RWPE1 (cell line): ENCODE data around the gene OPALIN.

ENCODE experiments used
- CTCF ChIA-PET: fragments of 350-600 bp; sonication (Branson Sonifier 250); formaldehyde crosslinking; extraction: SDS; loops from one replicate; lab custom pipeline; 2021; lab: Yijun Ruan, JAX
- POLR2A ChIA-PET: fragments of 400-600 bp; formaldehyde crosslinking; extraction: SDS; loops from one replicate; lab custom pipeline; 2020; ENCODE audit warnings: antibody characterized with exemption; ENCODE audit not compliant: low non-redundant PET; lab: Yijun Ruan, JAX
- DNase-seq: peaks from one replicate; pipeline ENCODE4 v3.0.0; 2012; ENCODE audit warnings: low spot score
- H3K27ac ChIP-seq: fragments of 450-650 bp; 2 replicates; pipeline ENCODE4 v1.5.1; 2017
- TF ChIP-seq, protein P1 (sequence below): fragments of 450-650 bp; conservative IDR thresholded peaks from 2 replicates; pipeline ENCODE4 v1.5.1; 2017; ENCODE audit warnings: low read depth, mild to moderate bottlenecking

OPALIN gene, protein sequence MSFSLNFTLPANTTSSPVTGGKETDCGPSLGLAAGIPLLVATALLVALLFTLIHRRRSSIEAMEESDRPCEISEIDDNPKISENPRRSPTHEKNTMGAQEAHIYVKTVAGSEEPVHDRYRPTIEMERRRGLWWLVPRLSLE

GRCh38 chr10:96358851-96359540, at the start of gene OPALIN:
Gene OPALIN (minus strand): TSS chr10:96359002. CDS start chr10:96358896, 106 bp downstream.
- DNase-seq, result no peak
- ChIA-PET POLR2A (no interaction called here), CTCF (interaction anchor here (0.6 to 1.5 kb wide), 3 partner anchors 12 to 850 kb away, joined by 3 to 5 read pairs (median 4); no protein-coding TSS in a partner anchor)
- H3K27ac ChIP-seq, result no peak within 1 kb of the TSS
- TF ChIP-seq, protein P1, sequence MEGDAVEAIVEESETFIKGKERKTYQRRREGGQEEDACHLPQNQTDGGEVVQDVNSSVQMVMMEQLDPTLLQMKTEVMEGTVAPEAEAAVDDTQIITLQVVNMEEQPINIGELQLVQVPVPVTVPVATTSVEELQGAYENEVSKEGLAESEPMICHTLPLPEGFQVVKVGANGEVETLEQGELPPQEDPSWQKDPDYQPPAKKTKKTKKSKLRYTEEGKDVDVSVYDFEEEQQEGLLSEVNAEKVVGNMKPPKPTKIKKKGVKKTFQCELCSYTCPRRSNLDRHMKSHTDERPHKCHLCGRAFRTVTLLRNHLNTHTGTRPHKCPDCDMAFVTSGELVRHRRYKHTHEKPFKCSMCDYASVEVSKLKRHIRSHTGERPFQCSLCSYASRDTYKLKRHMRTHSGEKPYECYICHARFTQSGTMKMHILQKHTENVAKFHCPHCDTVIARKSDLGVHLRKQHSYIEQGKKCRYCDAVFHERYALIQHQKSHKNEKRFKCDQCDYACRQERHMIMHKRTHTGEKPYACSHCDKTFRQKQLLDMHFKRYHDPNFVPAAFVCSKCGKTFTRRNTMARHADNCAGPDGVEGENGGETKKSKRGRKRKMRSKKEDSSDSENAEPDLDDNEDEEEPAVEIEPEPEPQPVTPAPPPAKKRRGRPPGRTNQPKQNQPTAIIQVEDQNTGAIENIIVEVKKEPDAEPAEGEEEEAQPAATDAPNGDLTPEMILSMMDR, result no peak

- H3K27ac ChIP-seq, result no peak overlapping the region
- ChIA-PET CTCF (interaction anchor here (1.0 kb wide), 1 partner anchor 33 kb away, joined by 4 read pairs; no protein-coding TSS in a partner anchor), POLR2A (no interaction called here)
- TF ChIP-seq, protein P1, result no peak
- DNase-seq, result no peak
Measured at GRCh38 chr10:96408201-96408600, 49.4 kb upstream of the OPALIN start.

DNA sequence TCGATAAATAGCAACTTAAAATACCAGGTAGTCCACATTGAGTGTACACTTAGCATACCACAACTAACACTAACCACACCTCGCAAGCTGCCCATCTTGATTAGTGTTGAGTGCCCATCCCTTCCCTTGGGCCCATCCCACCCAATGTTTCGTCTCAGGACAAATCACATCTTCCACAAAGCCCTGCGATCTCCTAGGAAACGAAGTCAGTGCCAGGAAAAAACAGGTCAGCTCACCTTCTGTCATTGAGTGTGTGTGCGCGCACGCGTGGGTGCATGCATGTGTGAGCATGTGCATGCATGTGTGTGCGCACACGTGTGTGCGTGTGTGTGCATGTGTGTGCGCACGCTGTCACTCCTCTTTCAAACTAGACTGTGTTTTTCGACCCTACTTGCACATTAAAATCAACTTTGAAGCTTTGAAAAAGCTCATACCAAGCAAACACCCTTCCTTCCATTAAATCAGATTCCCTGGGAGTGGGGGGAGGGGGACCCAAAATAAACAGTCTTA, 48.8 kb upstream of the OPALIN start:
- no peak for DNase-seq
- ChIA-PET POLR2A (no interaction called here), CTCF (interaction anchor here (1.0 to 1.8 kb wide), 2 partner anchors 32 to 40 kb away, joined by 4 to 5 read pairs; no protein-coding TSS in a partner anchor)
- H3K27ac ChIP-seq, result no peak overlapping the region
- TF ChIP-seq, protein P1, result no peak

GRCh38 chr10:96406091-96406490, 47.3 kb upstream of the OPALIN start:
- CTCF ChIA-PET, result interaction anchor here (1.8 kb wide), 1 partner anchor 41 kb away, joined by 5 read pairs; no protein-coding TSS in a partner anchor
- DNase-seq, result no peak
- H3K27ac ChIP-seq, result no peak overlapping the region
- POLR2A ChIA-PET, result no interaction called here
- TF ChIP-seq, protein P1, result no peak

- CTCF ChIA-PET, result interaction anchor here (0.6 kb wide), 1 partner anchor 280 kb away, joined by 4 read pairs; no protein-coding TSS in a partner anchor
Measured at GRCh38 chr10:96402417-96403305, 43.9 kb upstream of the OPALIN start.

More at GRCh38 chr10:96402417-96403305, 43.9 kb upstream of the OPALIN start:
- no peak overlapping the region for H3K27ac ChIP-seq
- no peak for DNase-seq
- TF ChIP-seq, protein P1, result no peak
- POLR2A ChIA-PET, result no interaction called here
